SHP77 (cell line): ENCODE results near the gene CMKLR1.

ENCODE experiments used
- DNase-seq, 2 experiments: peaks; one replicate each; lab custom pipeline; 2025; lab: John Stamatoyannopoulos, UW

CMKLR1 gene

DNA sequence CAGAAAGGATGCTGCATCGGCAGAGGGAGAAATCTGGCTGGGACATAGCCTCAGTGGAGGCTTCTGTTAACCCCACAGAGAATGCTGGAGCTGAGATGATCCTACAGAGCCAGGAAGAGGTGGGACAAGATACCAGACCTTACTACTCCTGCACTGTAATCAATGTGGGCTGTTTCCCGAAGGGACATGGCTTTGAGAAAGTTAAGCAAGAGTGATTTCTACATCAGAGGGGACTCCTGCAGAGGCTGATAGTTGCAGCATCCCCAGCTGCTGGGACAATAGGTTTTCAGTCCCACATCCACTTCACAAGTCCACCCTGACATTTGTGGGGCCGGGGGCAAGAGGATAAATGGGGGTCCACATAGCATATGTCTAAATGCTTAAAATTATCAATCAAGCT lies 22.5 kb upstream of the CMKLR1 start:
- DNase-seq = no peak

DNA sequence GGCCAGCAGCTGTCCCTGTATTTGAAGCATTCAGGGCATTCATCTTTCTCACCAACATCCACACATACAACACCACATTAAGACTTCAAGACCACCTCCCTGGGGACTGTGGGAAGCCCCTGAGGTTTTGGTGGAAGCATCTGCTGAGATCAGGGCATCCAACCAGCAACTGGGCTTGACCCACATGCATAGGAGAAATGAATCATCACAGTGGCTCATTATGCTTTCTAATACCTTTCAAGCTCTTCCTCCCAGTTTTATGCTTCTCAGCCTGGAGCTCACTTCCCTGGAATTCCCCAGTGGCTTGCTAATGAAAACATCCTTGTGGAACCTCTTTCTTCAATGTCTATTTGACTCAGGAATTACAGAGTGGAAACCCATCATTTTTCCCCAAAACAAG lies 21.4 kb upstream of the CMKLR1 start:
- DNase-seq = no peak

DNA sequence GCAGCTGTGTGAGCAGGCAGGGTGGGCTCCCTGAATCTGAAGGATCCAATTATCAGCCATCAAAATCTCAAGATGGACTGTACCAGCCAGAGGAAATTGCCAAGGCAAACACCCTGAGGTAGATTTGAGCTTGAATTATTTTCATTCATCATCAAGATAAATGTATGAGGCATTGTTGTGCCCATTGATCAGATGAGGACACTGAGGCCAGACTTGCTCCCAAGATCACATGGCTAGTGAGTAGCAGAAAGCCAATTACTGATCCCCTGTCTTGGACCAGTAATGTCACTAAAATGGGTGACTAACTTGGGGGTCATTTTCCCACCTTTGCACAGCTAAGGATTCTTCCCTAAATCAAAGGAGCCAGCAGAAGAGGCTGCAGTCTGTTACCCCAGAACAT lies 20.9 kb upstream of the CMKLR1 start:
- DNase-seq = no peak

DNA sequence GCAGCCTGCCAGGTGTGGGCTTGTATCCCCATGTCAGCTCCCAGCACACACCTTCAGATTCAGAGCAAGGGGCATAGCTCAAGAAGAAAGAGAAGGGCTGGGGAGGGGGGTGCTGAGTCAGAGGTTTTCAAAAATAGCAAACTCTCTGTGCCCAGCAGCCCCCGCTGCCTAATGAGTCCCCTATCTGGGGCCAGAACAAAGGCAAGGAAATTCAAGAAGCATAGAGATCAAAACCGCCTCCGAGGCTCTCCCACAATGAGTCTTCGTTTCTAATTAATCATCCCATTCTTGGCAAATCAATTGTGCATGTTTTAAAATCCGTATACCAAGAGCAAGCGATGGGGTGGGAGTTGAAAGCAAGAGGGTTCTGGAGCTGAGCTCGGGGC lies 19.5 kb upstream of the CMKLR1 start:
- DNase-seq = no peak

DNA sequence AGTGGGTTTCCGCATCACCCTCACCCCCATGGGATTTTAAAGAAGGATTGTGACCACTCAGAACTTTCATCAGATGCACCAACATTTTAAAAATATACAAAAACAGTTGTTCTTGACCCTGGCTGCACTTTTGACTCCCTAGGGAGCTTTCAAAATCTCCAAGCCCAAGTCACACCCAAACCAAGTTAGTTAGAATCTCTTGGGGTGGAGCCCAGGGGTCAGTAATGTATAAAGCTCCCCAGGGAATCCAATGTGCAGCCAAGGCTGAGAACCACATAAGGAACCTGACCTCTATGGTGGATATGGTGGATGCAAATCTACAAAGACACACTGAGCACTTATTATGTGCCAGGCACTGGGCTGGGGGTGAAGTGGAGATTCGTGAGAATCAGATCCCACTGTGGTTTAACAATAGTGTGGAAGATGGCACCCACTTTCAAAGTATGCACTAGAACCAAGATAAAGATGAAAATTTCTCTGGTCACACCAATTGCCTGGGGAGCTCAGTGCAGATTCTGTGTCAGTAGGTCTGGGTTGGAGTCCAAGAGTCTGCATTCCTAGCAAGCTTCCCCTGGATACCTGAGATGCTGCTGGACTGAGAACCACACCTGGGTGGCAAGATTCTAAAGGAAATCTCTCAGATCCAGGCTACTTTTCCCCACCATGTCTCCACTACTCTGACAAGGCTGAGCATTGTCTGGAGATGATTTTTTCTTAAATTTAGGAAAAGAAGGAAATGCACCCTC lies 18.9 kb upstream of the CMKLR1 start:
- DNase-seq = no peak

DNA sequence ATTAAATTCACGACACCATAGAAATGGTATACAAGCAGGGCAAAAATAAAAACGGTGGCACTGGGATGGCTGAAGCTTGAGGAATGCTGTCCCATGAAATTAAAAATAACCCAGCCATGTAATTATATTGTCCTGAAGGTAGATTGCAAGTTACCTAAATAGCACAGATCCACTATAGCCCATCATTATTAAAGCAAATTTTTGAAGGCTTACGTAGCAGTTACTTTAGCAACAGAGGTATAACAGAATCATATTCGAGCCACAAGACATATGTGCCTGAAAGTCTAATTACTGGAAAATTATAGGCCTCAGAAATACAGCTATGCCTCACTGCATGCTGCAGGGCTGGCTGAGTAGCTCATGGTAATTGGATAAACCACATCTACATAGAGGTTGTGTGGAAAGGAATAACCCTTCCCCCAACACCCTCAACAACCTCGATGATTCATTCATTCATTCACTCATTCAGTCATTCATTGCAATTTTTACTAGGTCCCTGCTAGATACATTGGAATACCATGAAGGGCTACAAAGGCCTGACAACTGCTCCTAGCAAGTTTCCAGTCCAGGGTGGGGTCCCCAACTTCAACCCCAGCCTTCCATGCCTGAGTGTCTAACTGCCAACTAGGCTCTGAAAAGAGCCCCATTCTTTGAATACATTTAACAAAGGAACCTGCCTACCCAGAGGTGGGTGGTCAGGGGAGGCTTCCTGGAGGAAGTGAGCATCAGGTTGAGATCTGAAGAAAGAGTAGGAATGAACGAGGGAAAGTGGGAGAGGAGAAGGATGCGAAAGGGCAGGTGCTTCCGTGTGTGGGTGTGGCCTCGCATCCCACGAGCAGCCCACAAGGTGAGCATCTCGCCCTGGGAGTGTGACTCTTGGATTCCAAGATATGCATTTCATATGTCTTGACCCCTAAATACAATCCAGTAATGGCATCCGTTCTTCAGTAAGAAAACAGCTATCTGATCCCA lies 18.0 kb upstream of the CMKLR1 start:
- DNase-seq = no peak

DNA sequence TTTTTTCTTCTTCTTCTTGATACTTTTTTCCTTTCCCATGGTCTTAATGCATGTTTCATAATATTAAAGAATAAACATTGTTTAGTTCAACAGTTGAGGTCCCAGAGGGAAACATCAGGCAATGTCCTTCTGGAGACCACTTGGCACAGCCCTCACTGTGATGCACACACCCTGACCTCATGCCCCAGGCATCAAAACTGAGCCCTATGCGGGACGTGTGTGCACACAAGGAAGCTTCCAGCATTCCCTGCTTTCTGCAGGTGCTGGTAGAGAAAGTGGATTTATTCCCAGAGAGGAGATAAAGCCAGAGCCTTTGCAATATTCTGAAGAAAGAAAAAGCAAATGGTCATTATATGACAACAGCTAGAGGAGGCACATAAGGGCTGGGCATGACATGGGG lies 16.0 kb upstream of the CMKLR1 start:
- no peak for DNase-seq

DNA sequence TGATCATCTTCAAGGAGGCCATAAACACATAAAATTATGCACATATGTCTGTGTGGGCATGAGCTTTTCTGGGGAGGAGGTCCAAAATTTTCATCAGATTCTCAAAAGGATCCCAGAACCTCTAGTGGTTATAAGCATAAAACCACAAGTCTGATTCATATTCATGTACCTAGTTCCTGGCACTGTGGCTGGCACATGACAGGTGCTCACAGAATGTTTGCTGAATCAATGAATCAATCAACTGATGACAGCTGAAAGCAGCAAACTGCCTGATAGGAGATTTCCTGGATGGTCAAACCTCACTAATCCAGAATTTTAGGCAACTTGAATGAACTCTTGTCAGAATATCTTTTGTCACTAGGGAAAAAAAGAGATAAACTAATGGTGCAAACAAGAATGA lies 13.5 kb upstream of the CMKLR1 start:
- DNase-seq = no peak

DNA sequence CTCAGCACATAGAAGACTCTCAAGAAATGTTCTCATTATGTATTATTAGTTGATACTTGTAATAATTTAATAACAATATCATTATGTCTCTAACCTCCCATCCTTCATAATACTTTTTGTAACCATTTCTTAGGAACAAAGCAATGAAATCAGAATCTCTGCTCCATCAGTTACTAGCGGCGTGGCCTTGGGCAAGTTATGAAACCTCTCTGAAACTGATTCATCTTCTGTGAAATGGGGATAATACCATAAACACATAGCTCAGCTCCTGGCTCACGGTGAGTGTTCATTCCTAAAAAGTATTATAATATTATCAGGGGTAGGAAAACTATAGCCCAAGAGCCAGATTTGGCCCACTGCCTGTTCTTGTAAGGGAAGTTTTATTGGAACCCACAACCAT lies 11.4 kb upstream of the CMKLR1 start:
- DNase-seq = no peak

DNA sequence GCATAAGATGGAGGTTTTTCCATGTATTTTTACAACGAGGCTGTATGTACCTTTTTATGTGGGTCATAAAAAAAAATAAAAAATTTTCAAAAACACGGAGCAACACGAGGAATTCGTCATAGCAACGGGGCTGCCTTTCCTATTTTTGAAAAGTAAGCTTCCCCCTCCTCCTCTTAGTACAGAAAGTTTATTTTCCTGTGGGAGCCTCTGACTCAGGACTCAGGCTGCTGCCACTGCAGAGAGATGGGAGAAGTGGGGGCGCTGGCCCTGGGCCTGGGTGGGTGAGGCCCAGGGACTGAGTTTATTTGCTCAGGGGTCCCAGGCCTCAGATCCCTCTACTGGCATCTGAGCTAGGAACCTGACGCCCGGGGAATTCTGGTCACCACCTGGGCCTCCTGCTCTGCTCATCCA lies 10.2 kb upstream of the CMKLR1 start:
- no peak for DNase-seq

DNA sequence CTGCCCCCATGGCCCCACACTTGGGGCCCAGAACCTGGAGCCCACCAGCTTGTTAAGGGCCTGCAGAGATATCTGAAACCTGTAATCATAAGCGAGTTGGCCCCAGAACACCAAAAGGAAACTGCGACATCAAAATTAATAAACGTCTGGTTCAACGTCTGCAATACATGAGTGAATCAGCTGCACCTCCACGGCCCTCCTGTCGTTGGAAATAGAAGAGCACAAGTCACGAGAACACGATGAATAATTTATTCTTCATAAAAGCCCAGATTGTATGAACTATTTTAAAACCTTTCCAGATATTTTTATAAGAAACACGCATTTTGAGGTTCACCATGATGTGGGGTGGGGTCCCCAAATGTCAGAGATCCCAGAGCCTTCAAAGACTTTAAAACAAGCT lies 9.7 kb upstream of the CMKLR1 start:
- DNase-seq = no peak

DNA sequence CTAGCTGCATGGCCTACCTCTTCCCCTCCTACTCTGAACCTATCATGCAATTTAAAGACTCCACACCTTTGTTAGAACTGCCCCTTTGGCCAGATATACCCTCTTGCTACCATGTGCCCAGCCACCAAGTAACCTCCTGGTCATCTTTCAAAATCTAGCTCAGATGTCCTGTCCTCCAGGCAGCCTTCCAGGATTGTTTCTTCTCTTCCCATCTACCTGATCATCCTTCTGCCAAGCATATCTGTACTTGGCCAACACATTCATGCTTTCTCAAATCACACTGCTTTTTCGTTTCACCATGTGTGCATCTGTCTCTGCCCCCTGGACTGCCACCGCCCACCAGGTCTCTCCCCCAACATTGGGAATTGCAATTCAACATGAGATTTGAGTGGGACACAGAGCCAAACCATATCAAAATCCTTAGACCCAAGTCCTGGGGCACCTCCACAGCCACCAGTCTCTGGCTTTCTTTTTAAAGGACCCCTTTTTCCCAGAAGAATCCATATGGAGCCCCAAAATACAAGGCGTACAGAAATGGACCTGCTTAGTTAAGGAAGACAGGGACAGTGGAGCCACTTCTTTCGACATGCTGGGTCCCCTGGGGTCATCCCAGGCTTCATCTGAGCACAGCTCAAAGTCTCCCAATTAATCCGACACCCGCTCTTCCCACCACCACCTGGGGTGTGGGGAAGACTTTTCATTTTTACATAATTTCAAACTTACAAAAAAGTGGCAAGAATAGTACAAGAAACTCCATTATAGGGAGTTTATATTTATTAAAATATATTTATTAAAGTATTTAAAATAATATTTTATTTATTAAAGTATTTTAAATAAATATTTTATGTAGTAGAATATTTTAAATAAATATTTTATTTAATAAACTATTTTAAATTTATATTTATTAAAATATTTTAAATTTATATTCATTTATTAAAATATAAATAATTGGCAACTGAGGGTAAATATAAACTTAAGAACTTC lies 7.9 kb upstream of the CMKLR1 start:
- DNase-seq = no peak

DNA sequence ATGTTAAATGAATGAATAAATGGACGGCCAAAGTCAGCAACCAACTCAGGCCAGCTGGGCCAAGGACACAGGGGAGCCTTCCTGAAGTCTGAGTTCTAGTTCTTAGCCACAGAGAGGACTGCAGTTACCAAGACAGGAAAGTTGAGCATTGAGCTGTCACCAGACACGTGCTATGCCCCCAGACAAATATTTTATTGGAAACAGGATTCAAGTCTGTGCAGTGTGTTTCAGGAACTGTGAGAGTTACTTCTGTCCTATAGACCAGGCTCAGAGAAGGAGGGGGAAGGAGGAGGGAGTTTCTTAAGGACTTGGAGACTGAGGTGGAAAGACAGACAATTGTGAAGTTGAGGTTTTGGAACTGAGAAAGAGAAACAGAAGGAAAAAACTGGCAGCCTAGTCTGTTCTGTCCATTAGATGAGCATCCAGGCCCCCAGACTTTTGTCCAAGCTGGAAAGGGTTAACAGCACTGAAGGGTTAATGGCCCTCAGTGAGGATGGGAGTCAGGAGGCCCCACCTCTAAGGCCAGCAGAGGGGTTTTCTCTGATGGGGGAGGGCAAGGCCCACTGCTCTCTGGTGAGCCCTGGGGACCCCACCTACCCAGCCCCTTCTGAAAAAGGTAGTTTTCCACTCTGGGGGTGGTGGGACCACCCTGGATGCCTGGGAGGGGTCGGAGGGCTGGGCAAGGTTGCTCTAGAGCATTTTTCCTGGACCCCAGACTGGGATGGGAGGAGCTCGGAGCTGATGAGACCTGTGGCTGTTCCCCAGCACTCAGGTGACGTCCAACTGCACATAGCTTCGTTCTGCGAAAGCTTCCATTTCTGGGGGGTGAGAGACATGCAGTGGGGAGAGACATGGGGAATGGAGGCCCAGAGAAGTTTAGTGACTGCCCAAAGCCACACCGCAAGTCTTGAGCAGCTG lies 6.9 kb upstream of the CMKLR1 start:
- DNase-seq = no peak

DNA sequence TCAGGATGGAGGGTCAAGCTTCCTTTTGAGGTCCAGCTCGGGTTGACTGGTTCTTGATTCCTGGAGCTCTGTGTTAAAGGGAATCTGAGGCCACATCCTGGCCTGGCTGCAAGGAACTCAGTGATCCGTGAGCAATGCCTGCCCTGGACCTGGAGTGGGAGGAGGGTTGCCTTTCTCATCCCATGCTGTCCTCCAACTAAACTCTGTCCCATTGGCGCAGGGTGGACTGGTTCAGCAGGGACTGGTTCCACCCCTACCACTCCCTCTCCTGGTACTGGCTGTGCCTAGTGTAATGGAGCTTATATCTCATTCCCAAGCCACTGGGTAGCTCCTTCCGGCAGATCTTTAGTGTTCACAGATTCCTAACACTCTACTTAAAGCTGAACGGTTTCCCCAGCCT lies 3.9 kb upstream of the CMKLR1 start:
- no peak for DNase-seq

DNA sequence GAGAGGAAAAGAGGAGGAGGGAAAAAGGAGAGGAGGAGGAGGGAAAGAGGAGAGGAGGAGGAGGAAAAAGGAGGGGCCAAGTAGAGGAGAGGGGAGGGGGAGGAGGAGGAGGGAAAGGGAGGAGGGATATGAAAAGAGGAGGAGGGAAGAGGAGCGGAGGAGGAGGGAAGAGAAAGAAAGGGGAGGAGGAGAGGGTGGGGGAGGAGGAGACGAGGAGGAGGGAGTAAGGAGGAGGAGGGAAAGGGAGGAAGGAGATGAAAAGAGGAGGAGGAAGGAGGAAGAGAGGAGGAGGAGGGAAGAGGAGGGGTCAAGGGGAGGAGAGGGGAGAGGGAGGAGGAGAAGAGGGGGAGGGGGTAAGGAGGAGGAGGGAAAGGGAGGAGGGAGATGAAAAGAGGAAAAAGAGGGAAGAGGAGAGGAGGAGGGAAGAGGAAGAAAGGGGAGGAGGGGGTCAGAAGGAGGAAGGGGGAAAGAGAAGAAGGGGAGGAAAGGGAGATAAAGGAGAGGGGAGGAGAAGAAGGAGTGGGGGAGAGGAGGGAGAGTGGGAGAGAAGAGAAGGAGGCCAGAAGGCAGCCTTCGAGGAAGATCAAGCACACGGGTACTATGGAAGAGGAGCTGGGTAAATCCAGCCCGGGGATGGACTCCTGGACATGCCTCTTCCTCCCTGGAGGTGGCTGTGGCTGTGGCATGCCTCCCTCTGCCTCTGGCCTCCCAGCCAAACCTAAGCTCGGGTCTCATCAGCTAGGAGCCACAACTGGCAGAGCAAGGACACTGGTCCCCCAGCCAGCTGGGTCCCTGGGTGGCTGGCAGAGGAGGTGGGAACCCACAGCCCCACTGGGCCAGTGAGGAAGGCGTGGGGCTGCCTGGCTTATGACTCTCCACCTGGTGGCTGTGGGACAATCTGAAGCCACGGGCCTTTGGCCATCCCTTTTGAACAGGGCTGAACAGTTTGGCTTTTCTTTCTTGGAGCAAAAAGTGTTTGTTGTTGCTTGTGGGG lies 3.0 kb upstream of the CMKLR1 start:
- DNase-seq = no peak

DNA sequence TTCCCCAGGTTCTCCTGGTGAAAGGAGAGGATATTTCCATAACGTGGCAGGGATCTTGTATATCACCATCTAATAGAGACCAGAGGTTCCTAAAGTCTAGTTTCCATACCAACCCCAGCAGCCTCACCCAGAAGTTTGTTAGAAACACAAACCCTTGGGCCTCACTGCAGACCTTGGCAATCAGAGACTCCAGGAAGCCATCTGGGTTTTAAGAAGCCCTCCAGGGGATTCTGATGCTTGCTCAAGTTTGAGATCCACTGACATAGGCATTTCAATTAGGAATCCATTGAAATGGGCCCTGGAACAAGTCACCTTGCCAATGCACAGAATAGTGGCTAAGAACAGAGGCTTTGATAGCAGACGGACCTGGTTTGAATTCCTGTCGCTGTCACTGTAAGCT lies 2.2 kb upstream of the CMKLR1 start:
- no peak for DNase-seq

DNA sequence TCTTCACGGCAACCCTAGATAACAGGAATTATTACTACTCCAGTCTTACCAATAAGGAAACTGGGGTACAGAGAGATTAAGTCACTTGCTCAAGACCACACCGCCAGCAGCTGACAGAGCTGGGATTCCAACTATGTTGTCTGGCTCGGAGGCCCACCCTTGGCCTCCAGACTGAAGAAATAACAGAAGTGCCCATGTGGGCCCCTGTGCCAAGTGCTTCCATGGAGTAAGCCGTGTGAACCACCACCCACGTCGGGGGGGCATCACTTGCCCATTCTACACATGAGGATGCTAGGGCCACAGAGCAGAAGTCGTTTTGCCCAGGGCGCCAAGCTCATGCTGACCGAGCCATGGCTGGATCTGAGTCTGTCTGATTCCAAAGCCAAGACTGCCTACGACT lies 926 bp upstream of the CMKLR1 start:
- no peak for DNase-seq

DNA sequence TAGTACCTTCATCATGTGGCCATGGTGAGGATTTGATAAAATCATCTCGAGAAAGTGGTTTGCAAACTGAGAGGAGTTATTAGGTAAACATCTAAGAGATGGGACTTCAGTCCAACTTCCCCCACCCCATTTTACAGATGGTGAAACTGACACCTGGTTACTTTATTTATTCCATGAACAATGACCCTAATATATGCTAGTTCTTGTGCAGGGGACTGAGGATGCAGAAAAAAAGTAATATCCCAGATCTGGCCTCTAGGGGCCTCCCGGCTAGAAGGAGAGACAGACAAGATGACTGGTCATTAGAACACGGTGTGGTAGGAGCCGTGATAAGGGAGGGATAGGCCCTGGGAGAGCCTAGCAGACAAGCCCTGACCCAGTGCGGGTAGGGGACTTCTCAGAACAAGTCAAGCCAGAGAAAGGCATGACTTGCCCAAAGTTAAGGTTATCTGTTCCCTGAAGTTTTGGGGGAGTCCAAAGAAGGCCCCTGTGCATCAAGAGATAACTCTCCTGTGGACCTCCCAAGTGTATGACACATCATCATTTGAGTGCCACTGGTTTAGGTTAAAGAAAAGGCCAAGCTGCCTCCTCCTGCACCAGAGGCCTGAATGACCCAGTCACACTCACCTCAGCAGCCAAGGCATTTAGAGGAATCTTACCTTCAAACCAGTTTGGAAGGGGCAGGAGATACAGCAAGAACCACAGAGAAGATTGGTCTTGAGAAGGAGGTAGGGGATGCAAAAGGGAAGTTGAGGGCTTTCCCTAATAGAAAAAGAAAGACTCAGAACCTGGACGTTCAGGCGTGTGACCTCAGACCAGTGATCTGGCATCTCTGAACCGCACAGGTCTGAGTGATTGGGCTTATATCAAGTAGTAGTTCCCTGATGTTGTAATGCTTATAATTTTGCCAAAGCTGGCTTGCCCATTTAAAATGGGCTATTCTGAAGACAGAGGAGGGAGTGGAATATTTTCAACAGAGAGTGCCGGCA lies 1.6 kb downstream of the CMKLR1 start:
- DNase-seq = no peak
